IMR-90 (cell line): ENCODE data around the gene SFT2D2. TPM values are rescaled to one million over a fixed set of nuclear protein-coding genes. Genes with fewer than 3 reads are reported as not detected.

ENCODE experiments used
- ATAC-seq: fragments of 200-7000 bp; cut with Tn5 transposase; 2 replicates; pipeline ENCODE4 v1.9.1; 2020; ENCODE audit warnings: low read depth, mild to moderate bottlenecking, moderate library complexity
- BruUV-seq: library from RNA; stranded (reverse); fragments of 400-500 nt; replicated peaks from 2 replicates; lab custom pipeline; 2021; lab: Mats Ljungman, UMichigan
- CTCF ChIA-PET: fragments of 300-600 bp; formaldehyde crosslinking; extraction: SDS; loops from one replicate; lab custom pipeline; 2021; ENCODE audit warnings: antibody characterized with exemption; lab: Yijun Ruan, JAX
- POLR2A ChIA-PET: fragments of 300-600 bp; sonication (Branson Sonifier 250); formaldehyde crosslinking; loops from one replicate; lab custom pipeline; 2022; ENCODE audit warnings: antibody characterized with exemption; ENCODE audit not compliant: unreplicated experiment; lab: Charles Lee
- DNase-seq: peaks from one replicate; pipeline ENCODE4 v3.0.0; 2013
- H2AFZ ChIP-seq: replicated peaks from 2 replicates; pipeline ENCODE3; 2013; ENCODE audit warnings: low read length, mild to moderate bottlenecking; ENCODE audit not compliant: poor library complexity
- H2AK5ac ChIP-seq: 2 replicates; pipeline ENCODE4 v1.6.1; 2013; ENCODE audit warnings: low read depth, low read length, inconsistent platforms
- H2AK9ac ChIP-seq: replicated peaks from 2 replicates; pipeline ENCODE3; 2013; ENCODE audit warnings: mild to moderate bottlenecking, low read depth, low read length, moderate library complexity; ENCODE audit not compliant: poor library complexity
- H2BK120ac ChIP-seq: 2 replicates; pipeline ENCODE4 v1.6.1; 2013; ENCODE audit warnings: low read depth, low read length, inconsistent platforms
- H2BK15ac ChIP-seq: 3 replicates; pipeline ENCODE4 v1.6.1; 2013; ENCODE audit warnings: low read depth, low read length, inconsistent platforms
- H2BK20ac ChIP-seq: 2 replicates; pipeline ENCODE4 v1.6.1; 2013; ENCODE audit warnings: low read depth, mild to moderate bottlenecking, inconsistent platforms, low read length, moderate library complexity
- H2BK5ac ChIP-seq: 2 replicates; pipeline ENCODE4 v1.6.1; 2013; ENCODE audit warnings: mild to moderate bottlenecking, low read depth, low read length, inconsistent platforms; ENCODE audit not compliant: poor library complexity, severe bottlenecking
- H3K14ac ChIP-seq: replicated peaks from 2 replicates; pipeline ENCODE4 v1.6.1; 2013; ENCODE audit warnings: low read depth, low read length, inconsistent platforms
- H3K18ac ChIP-seq: 2 replicates; pipeline ENCODE4 v1.6.1; 2013; ENCODE audit warnings: low read depth, low read length, control low read depth
- H3K23ac ChIP-seq: 2 replicates; pipeline ENCODE4 v1.6.1; 2013; ENCODE audit warnings: low read depth, low read length, inconsistent platforms
- H3K27ac ChIP-seq: 2 replicates; pipeline ENCODE4 v1.5.1; 2013; ENCODE audit warnings: mild to moderate bottlenecking, control low read depth, low read length; ENCODE audit not compliant: insufficient read depth
- H3K27me3 ChIP-seq: 2 replicates; pipeline ENCODE4 v1.6.1; 2013; ENCODE audit warnings: low read length; ENCODE audit not compliant: control insufficient read depth, insufficient read depth
- H3K36me3 ChIP-seq: 2 replicates; pipeline ENCODE4 v1.6.1; 2013; ENCODE audit warnings: low read length, mixed read lengths; ENCODE audit not compliant: control insufficient read depth, insufficient read depth
- H3K4ac ChIP-seq: 2 replicates; pipeline ENCODE4 v1.6.1; 2013; ENCODE audit warnings: low read depth, low read length, inconsistent platforms
- H3K4me1 ChIP-seq: 2 replicates; pipeline ENCODE4 v1.6.1; 2013; ENCODE audit warnings: low read length, mixed read lengths; ENCODE audit not compliant: control insufficient read depth, insufficient read depth
- H3K4me2 ChIP-seq: 2 replicates; pipeline ENCODE4 v1.6.1; 2013; ENCODE audit warnings: low read depth, mild to moderate bottlenecking, control low read depth, low read length, moderate library complexity
- H3K4me3 ChIP-seq: 2 replicates; pipeline ENCODE4 v1.5.1; 2013; ENCODE audit warnings: low read depth, mild to moderate bottlenecking, control low read depth, low read length, moderate library complexity; ENCODE audit not compliant: insufficient read depth
- H3K56ac ChIP-seq: 2 replicates; pipeline ENCODE4 v1.6.1; 2013; ENCODE audit warnings: low read length, inconsistent platforms; ENCODE audit not compliant: insufficient read depth; ENCODE audit errors: extremely low read depth
- H3K79me1 ChIP-seq, 2 experiments: 2 replicates each; pipeline ENCODE4 v1.6.1; 2013; ENCODE audit warnings: low read length in 2 of 2, inconsistent platforms in 1 of 2, low read depth in 1 of 2
- H3K9ac ChIP-seq: 2 replicates; pipeline ENCODE4 v1.6.1; 2013; ENCODE audit warnings: low read depth, low read length, control low read depth
- H3K9me1 ChIP-seq: 2 replicates; pipeline ENCODE4 v1.6.1; 2013; ENCODE audit warnings: low read length, inconsistent platforms; ENCODE audit not compliant: insufficient read depth
- H3K9me3 ChIP-seq: 2 replicates; pipeline ENCODE4 v1.6.1; 2013; ENCODE audit warnings: low read length; ENCODE audit not compliant: control insufficient read depth, insufficient read depth
- H4K20me1 ChIP-seq: 2 replicates; pipeline ENCODE4 v1.6.1; 2013; ENCODE audit warnings: low read length, inconsistent platforms; ENCODE audit not compliant: insufficient read depth
- H4K5ac ChIP-seq: 2 replicates; pipeline ENCODE4 v1.6.1; 2013; ENCODE audit warnings: mild to moderate bottlenecking, low read depth, low read length, control low read depth
- H4K8ac ChIP-seq, 2 experiments: 2 replicates each; pipeline ENCODE4 v1.6.1; 2013; ENCODE audit warnings: low read depth in 2 of 2, low read length in 2 of 2, control low read depth in 1 of 2, inconsistent platforms in 1 of 2
- H4K91ac ChIP-seq: 2 replicates; pipeline ENCODE4 v1.6.1; 2013; ENCODE audit warnings: low read depth, low read length, inconsistent platforms; ENCODE audit not compliant: insufficient read depth
- CHD1 ChIP-seq: IDR thresholded peaks from 2 replicates; pipeline ENCODE4 v1.6.1; 2012; ENCODE audit warnings: low read depth, low read length, improper control_type of control experiment
- FOS ChIP-seq: fragments of 150-350 bp; IDR thresholded peaks from 2 replicates; pipeline ENCODE4 v1.6.1; 2016; ENCODE audit warnings: low read depth, low read length
- MXI1 ChIP-seq: IDR thresholded peaks from 2 replicates; pipeline ENCODE4 v1.6.1; 2012; ENCODE audit warnings: low read depth, mild to moderate bottlenecking, low read length, moderate library complexity, borderline replicate concordance
- WGBS, 2 experiments: methylation state at CpG; one replicate each; pipeline versions ENCODE4 v1.1.5 to v1.1.7; 2013; ENCODE audit warnings: missing lambda C conversion rate in 2 of 2; ENCODE audit not compliant: insufficient read length in 1 of 2; ENCODE audit errors: extremely low coverage in 2 of 2; 5-methylcytosine and 5-hydroxymethylcytosine counted together
- dilution Hi-C: fragments of 300-500 bp; cut with HindIII; formaldehyde crosslinking; loops from one replicate; pipeline ENCODE4 v1.14.3; 2018; ENCODE audit warnings: low sequenced_read_pairs; ENCODE audit not compliant: unreplicated experiment
- in situ Hi-C: fragments of 300-500 bp; cut with MboI; formaldehyde crosslinking; loops from 3 replicates; pipeline ENCODE4 v1.14.3; 2019; ENCODE audit warnings: low sequenced_read_pairs, inconsistent platforms, mixed read lengths
- intact Hi-C: fragments of 100-400 bp; cut with micrococcal nuclease; formaldehyde crosslinking; loops from 2 replicates; pipeline ENCODE4 v1.10.0; 2022
- polyA plus RNA-seq, 3 experiments: library from polyadenylated mRNA; depleted of rRNA; stranded (reverse); fragments of >200 nt; gene quantifications; 2 replicates each; pipeline ENCODE4 v1.2.3, GENCODE V29; 2012; ENCODE audit warnings: low replicate concordance in 1 of 3
- total RNA-seq: library from RNA; depleted of rRNA; stranded (reverse); fragments of >200 nt; gene quantifications from 2 replicates; pipeline ENCODE4 v1.2.3, GENCODE V29; 2012

Gene SFT2D2
- total and polyA plus RNA-seq, 2 of the 4 experiments (the other 2 are of a cell fraction): 11.1 to 37.6 TPM

GRCh38 chr1:168287237-168287664 lies 61.4 kb downstream of the SFT2D2 start:
- Histone ChIP-seq H2BK120ac (no peak overlapping the region), H3K56ac (no peak overlapping the region), H3K4me1 (peaks cover 2% of the 10 kb centered on the region; the same call in 1 of the 2 replicates), H2BK5ac (no peak overlapping the region), H3K36me3 (no peaks in the 10 kb centered on the region), H3K27ac (no peak overlapping the region), H3K18ac (no peak overlapping the region), H3K9ac (no peak overlapping the region), H4K8ac (no peak overlapping the region), H3K9me3 (no peaks in the 10 kb centered on the region), H2AFZ (no peak overlapping the region), H3K23ac (no peak overlapping the region), H3K4me3 (no peak overlapping the region), H4K20me1 (no peaks in the 10 kb centered on the region), H3K4ac (no peak overlapping the region), H4K5ac (no peak overlapping the region), H3K79me1 (no peaks in the 10 kb centered on the region), H3K4me2 (no peak overlapping the region), H3K14ac (no peak overlapping the region), H3K27me3 (no peaks in the 10 kb centered on the region), H2AK9ac (no peak overlapping the region), H2BK15ac (no peak overlapping the region), H2AK5ac (no peak overlapping the region), H3K9me1 (no peaks in the 10 kb centered on the region), H2BK20ac (no peak overlapping the region), H4K91ac (no peak overlapping the region)
- ATAC-seq: peak; percentile 59
- dilution Hi-C loops: no loop called here
- TF ChIP-seq CHD1: no peak
- TF ChIP-seq MXI1: no peak
- TF ChIP-seq FOS: peak; percentile 32; the same call in 1 of the 2 replicates
- WGBS, 2 experiments: no CpG with 5 or more reads among the region's 1 CpG
- BruUV-seq: no TSS peak
- in situ Hi-C loops: no loop called here
- POLR2A ChIA-PET: interaction anchor here (0.6 kb wide), 1 partner anchor 106 kb away, joined by 3 read pairs; no protein-coding TSS in a partner anchor
- intact Hi-C loops: no loop called here
- CTCF ChIA-PET: no interaction called here
- peak; percentile 83 for DNase-seq
